ENCODE measurements around the gene DGKE.

GRCh38 chr17:56830726-56831368, 3.1 kb upstream of the DGKE start:
- TF ChIP-seq CTCF (conservative IDR thresholded peaks at IDR 0.05; ENCODE audit: low read depth, low read length) (no peak), EZH2 (IDR thresholded peaks at IDR 0.05; ENCODE audit: borderline replicate concordance, low read depth, low read length, poor library complexity, severe bottlenecking) (no peak)

Measured in A673 (cell line).